ENCODE results near the gene NACC2. TPM values are rescaled to one million over a fixed set of nuclear protein-coding genes. Genes with fewer than 3 reads are reported as not detected.
A peak's percentile ranks its signal among the peaks of the same experiment; 100 is the strongest.

NACC2 gene
- total and polyA plus RNA-seq, 4 donors = 22.9 to 53.4 (median 32.1) TPM

- no peak for DNase-seq (ENCODE audit: low read depth in 4 of 6, low spot score in 6 of 6)
- Histone ChIP-seq H3K4me1 (ENCODE audit: control insufficient read depth, insufficient read depth, low read length) (peaks cover 64% of the 10 kb centered on the region), H3K27ac (ENCODE audit: low read depth, low read length) (peak overlapping the region; percentile 78), H3K36me3 (ENCODE audit: control insufficient read depth, insufficient read depth, low read length) (peaks cover 97% of the 10 kb centered on the region), H3K27me3 (ENCODE audit: control insufficient read depth, insufficient read depth, low read length) (no peaks in the 10 kb centered on the region), H3K4me3 (ENCODE audit: low read depth, low read length) (no peak overlapping the region), H3K9me3 (ENCODE audit: control insufficient read depth, insufficient read depth, low read length) (no peaks in the 10 kb centered on the region)
- 65% methylated on average over 7 of the region's 18 CpGs for WGBS (ENCODE audit: insufficient coverage)
Measured at GRCh38 chr9:136012651-136013050, 82.4 kb downstream of the NACC2 start.

- Histone ChIP-seq H3K4me3 (ENCODE audit: low read depth, low read length) (no peak overlapping the region), H3K36me3 (ENCODE audit: control insufficient read depth, insufficient read depth, low read length) (peaks cover 91% of the 10 kb centered on the region), H3K27ac (ENCODE audit: low read depth, low read length) (peak overlapping the region; percentile 78), H3K4me1 (ENCODE audit: control insufficient read depth, insufficient read depth, low read length) (peaks cover 66% of the 10 kb centered on the region), H3K27me3 (ENCODE audit: control insufficient read depth, insufficient read depth, low read length) (no peaks in the 10 kb centered on the region), H3K9me3 (ENCODE audit: control insufficient read depth, insufficient read depth, low read length) (no peaks in the 10 kb centered on the region)
- DNase-seq (ENCODE audit: low read depth in 4 of 6, low spot score in 6 of 6) = peak in 2 of 6 donors; percentile 38 to 80
- 84% methylated on average over 52 of the region's 59 CpGs for WGBS (ENCODE audit: insufficient coverage)
Measured at GRCh38 chr9:136011703-136012496, 83.2 kb downstream of the NACC2 start.

GRCh38 chr9:136011376-136011702, 83.8 kb downstream of the NACC2 start:
- peaks cover 85% of the 10 kb centered on the region for H3K36me3 ChIP-seq (ENCODE audit: control insufficient read depth, insufficient read depth, low read length)
- peak in 1 of 6 donors; percentile 28 for DNase-seq (ENCODE audit: low read depth in 4 of 6, low spot score in 6 of 6)
- no peaks in the 10 kb centered on the region for H3K27me3 ChIP-seq (ENCODE audit: control insufficient read depth, insufficient read depth, low read length)
- no peaks in the 10 kb centered on the region for H3K9me3 ChIP-seq (ENCODE audit: control insufficient read depth, insufficient read depth, low read length)
- H3K4me3 ChIP-seq (ENCODE audit: low read depth, low read length) = no peak overlapping the region
- H3K4me1 ChIP-seq (ENCODE audit: control insufficient read depth, insufficient read depth, low read length) = peaks cover 66% of the 10 kb centered on the region
- peak overlapping the region; percentile 40 for H3K27ac ChIP-seq (ENCODE audit: low read depth, low read length)
- WGBS (ENCODE audit: insufficient coverage) = 40% methylated on average over 22 of the region's 25 CpGs

- Histone ChIP-seq H3K27me3 (ENCODE audit: control insufficient read depth, insufficient read depth, low read length) (no peaks in the 10 kb centered on the region), H3K36me3 (ENCODE audit: control insufficient read depth, insufficient read depth, low read length) (peaks cover 84% of the 10 kb centered on the region), H3K27ac (ENCODE audit: low read depth, low read length) (peak overlapping the region; percentile 40), H3K9me3 (ENCODE audit: control insufficient read depth, insufficient read depth, low read length) (no peaks in the 10 kb centered on the region), H3K4me1 (ENCODE audit: control insufficient read depth, insufficient read depth, low read length) (peaks cover 69% of the 10 kb centered on the region), H3K4me3 (ENCODE audit: low read depth, low read length) (no peak overlapping the region)
- no peak for DNase-seq (ENCODE audit: low read depth in 4 of 6, low spot score in 6 of 6)
- 59% methylated on average over 18 of the region's 28 CpGs for WGBS (ENCODE audit: insufficient coverage)
Measured at GRCh38 chr9:136010615-136011361, 84.3 kb downstream of the NACC2 start.

GRCh38 chr9:136010176-136010575, 84.9 kb downstream of the NACC2 start:
- H3K36me3 ChIP-seq (ENCODE audit: control insufficient read depth, insufficient read depth, low read length) = peaks cover 84% of the 10 kb centered on the region
- DNase-seq (ENCODE audit: low read depth in 4 of 6, low spot score in 6 of 6) = no peak
- no peaks in the 10 kb centered on the region for H3K9me3 ChIP-seq (ENCODE audit: control insufficient read depth, insufficient read depth, low read length)
- H3K4me1 ChIP-seq (ENCODE audit: control insufficient read depth, insufficient read depth, low read length) = peaks cover 75% of the 10 kb centered on the region
- H3K4me3 ChIP-seq (ENCODE audit: low read depth, low read length) = no peak overlapping the region
- no peaks in the 10 kb centered on the region for H3K27me3 ChIP-seq (ENCODE audit: control insufficient read depth, insufficient read depth, low read length)
- peak overlapping the region; percentile 40 for H3K27ac ChIP-seq (ENCODE audit: low read depth, low read length)
- 92% methylated on average over 12 of the region's 17 CpGs for WGBS (ENCODE audit: insufficient coverage)

- Histone ChIP-seq H3K9me3 (ENCODE audit: control insufficient read depth, insufficient read depth, low read length) (no peaks in the 10 kb centered on the region), H3K4me3 (ENCODE audit: low read depth, low read length) (no peak overlapping the region), H3K4me1 (ENCODE audit: control insufficient read depth, insufficient read depth, low read length) (peaks cover 80% of the 10 kb centered on the region), H3K36me3 (ENCODE audit: control insufficient read depth, insufficient read depth, low read length) (peaks cover 79% of the 10 kb centered on the region), H3K27me3 (ENCODE audit: control insufficient read depth, insufficient read depth, low read length) (no peaks in the 10 kb centered on the region), H3K27ac (ENCODE audit: low read depth, low read length) (no peak overlapping the region)
- DNase-seq (ENCODE audit: low read depth in 4 of 6, low spot score in 6 of 6) = no peak
- 92% methylated on average over 13 of the region's 16 CpGs for WGBS (ENCODE audit: insufficient coverage)
Measured at GRCh38 chr9:136009516-136009915, 85.6 kb downstream of the NACC2 start.

- Histone ChIP-seq H3K27ac (ENCODE audit: low read depth, low read length) (no peak overlapping the region), H3K36me3 (ENCODE audit: control insufficient read depth, insufficient read depth, low read length) (peaks cover 70% of the 10 kb centered on the region)
- DNase-seq (ENCODE audit: low read depth in 4 of 6, low spot score in 6 of 6) = no peak
Measured at GRCh38 chr9:136008693-136008997, 86.4 kb downstream of the NACC2 start.

GRCh38 chr9:136007934-136008692, 87.0 kb downstream of the NACC2 start:
- Histone ChIP-seq H3K4me3 (ENCODE audit: low read depth, low read length) (no peak overlapping the region), H3K4me1 (ENCODE audit: control insufficient read depth, insufficient read depth, low read length) (peaks cover 87% of the 10 kb centered on the region), H3K36me3 (ENCODE audit: control insufficient read depth, insufficient read depth, low read length) (peaks cover 67% of the 10 kb centered on the region), H3K9me3 (ENCODE audit: control insufficient read depth, insufficient read depth, low read length) (no peaks in the 10 kb centered on the region), H3K27ac (ENCODE audit: low read depth, low read length) (peak overlapping the region; percentile 29), H3K27me3 (ENCODE audit: control insufficient read depth, insufficient read depth, low read length) (no peaks in the 10 kb centered on the region)
- WGBS (ENCODE audit: insufficient coverage) = 55% methylated on average over 21 of the region's 24 CpGs
- no peak for DNase-seq (ENCODE audit: low read depth in 4 of 6, low spot score in 6 of 6)

More at GRCh38 chr9:136008693-136008997, 86.4 kb downstream of the NACC2 start:
- H3K4me1 ChIP-seq (ENCODE audit: control insufficient read depth, insufficient read depth, low read length) = peaks cover 85% of the 10 kb centered on the region
- no peaks in the 10 kb centered on the region for H3K27me3 ChIP-seq (ENCODE audit: control insufficient read depth, insufficient read depth, low read length)
- no peak overlapping the region for H3K4me3 ChIP-seq (ENCODE audit: low read depth, low read length)
- H3K9me3 ChIP-seq (ENCODE audit: control insufficient read depth, insufficient read depth, low read length) = no peaks in the 10 kb centered on the region
- WGBS (ENCODE audit: insufficient coverage) = 62% methylated on average over 11 of the region's 21 CpGs

- Histone ChIP-seq H3K4me3 (ENCODE audit: low read depth, low read length) (no peak overlapping the region), H3K36me3 (ENCODE audit: control insufficient read depth, insufficient read depth, low read length) (peaks cover 60% of the 10 kb centered on the region), H3K27me3 (ENCODE audit: control insufficient read depth, insufficient read depth, low read length) (no peaks in the 10 kb centered on the region), H3K27ac (ENCODE audit: low read depth, low read length) (peak overlapping the region; percentile 29), H3K4me1 (ENCODE audit: control insufficient read depth, insufficient read depth, low read length) (peaks cover 84% of the 10 kb centered on the region), H3K9me3 (ENCODE audit: control insufficient read depth, insufficient read depth, low read length) (no peaks in the 10 kb centered on the region)
- DNase-seq (ENCODE audit: low read depth in 4 of 6, low spot score in 6 of 6) = peak in 1 of 6 donors; percentile 71
- 85% methylated on average over 33 of the region's 36 CpGs for WGBS (ENCODE audit: insufficient coverage)
Measured at GRCh38 chr9:136007276-136007933, 87.7 kb downstream of the NACC2 start.
